Mammary epithelial cell (primary cell): ENCODE results near the gene MINDY3.

Source experiments
- EZH2 ChIP-seq: IDR thresholded peaks from 2 replicates; pipeline ENCODE4 v1.6.1; 2012; ENCODE audit warnings: low read length, inconsistent platforms, borderline replicate concordance
- TF ChIP-seq, protein P1 (sequence below), 2 donors: IDR thresholded peaks in 1 of 2; conservative IDR thresholded peaks in 1 of 2; 2 replicates each; pipeline ENCODE4 v1.5.1; 2011 to 2012; ENCODE audit warnings: inconsistent platforms in 2 of 2, low read length in 2 of 2, mild to moderate bottlenecking in 2 of 2, control low read depth in 1 of 2, low read depth in 1 of 2; ENCODE audit not compliant: insufficient read depth in 1 of 2; ENCODE audit errors: extremely low read depth in 1 of 2

DNA sequence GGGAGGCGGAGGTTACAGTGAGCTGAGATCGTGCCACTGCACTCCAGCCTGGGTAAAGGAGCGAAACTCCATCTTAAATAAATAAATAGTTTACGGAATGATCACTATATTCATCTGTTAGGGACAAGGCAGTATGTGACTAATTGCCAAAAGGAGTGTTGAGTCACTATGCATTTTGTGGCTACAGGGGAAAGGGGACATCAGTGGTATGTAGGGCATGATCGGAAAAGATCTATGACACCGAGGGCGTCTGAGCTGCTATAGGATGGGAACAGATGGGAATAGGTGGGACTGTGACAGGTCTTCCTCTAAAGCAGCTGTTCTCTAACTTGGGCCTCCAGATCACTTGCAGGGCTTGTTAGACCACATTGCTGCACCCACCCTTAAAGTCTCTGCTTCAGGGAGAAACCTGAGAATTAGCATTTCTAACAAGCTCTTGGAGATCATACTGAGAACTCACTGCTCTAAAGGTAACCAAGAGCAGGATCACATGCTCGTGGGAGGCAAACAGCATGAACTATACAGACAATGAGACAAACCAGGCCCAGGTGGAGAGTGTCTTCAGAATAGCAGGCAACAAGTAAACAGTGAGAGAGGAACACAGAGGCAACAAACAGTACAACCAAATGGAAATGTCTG, 75.5 kb downstream of the MINDY3 start:
- no peak for TF ChIP-seq EZH2
- TF ChIP-seq, protein P1, sequence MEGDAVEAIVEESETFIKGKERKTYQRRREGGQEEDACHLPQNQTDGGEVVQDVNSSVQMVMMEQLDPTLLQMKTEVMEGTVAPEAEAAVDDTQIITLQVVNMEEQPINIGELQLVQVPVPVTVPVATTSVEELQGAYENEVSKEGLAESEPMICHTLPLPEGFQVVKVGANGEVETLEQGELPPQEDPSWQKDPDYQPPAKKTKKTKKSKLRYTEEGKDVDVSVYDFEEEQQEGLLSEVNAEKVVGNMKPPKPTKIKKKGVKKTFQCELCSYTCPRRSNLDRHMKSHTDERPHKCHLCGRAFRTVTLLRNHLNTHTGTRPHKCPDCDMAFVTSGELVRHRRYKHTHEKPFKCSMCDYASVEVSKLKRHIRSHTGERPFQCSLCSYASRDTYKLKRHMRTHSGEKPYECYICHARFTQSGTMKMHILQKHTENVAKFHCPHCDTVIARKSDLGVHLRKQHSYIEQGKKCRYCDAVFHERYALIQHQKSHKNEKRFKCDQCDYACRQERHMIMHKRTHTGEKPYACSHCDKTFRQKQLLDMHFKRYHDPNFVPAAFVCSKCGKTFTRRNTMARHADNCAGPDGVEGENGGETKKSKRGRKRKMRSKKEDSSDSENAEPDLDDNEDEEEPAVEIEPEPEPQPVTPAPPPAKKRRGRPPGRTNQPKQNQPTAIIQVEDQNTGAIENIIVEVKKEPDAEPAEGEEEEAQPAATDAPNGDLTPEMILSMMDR (conservative IDR thresholded peaks at IDR 0.05 in 1 of 2, IDR thresholded peaks at IDR 0.05 in 1 of 2; ENCODE audit: extremely low read depth in 1 of 2, insufficient read depth in 1 of 2, low read depth in 1 of 2, low read length in 2 of 2), result no peak
